GM21447 (cell line): ENCODE data around the gene JRKL.
"Not testable (repeated sequence)": the region's sequence is repeated elsewhere in the genome, so short reads cannot be mapped to it uniquely, and the experiment has no call there.

Experiments used
- ATAC-seq: cut with Tn5 transposase; IDR thresholded peaks from one replicate; pipeline ENCODE4 v1.9.1; 2021; ENCODE audit not compliant: unreplicated experiment

JRKL gene

DNA sequence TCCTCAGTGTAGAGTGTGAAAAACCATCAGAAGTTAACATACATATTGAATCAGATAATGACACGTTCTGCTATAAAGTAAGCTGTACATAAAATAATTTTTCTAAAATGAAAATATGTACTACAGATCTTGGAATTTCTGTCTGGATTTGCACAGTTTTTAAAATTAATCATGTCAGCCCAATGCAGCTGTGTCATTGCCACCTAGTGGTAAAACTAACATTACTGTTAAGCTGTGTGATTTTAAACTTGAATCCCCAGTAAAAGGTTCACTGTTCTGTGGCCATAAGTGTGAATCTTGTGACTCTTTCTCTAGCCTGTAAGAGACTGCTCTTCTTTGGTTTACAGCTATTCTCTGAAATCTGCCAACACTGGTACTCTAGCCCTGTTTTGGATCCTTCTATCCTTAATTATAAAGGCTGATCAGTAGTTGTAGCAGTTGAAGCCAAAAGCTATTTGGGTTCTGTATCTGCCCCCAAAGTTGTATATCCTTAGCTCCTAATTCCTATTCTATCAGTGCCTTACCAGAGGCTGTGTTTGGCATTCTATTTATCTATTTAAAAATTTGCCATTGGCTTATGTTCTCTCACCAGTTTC, 4.0 kb downstream of the JRKL start:
- no peak for ATAC-seq

DNA sequence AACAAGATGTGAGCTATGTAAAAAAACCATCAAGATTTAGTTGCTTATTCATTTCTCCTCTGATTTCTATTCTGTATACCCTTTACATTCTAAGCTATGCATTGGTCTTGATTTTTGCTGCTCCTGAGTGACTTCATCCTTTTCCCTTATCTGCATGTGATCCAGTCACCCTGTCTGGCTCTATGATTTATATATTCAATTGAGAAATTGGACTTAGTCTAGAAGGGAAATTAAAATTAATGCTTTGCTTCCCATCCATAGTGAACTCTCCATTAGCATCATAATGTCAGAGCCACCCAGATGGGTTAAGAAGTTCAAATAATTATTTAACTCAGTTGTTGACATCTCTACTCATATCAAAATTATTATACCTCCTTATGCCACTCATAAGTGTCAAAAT, 5.0 kb downstream of the JRKL start:
- no peak for ATAC-seq

DNA sequence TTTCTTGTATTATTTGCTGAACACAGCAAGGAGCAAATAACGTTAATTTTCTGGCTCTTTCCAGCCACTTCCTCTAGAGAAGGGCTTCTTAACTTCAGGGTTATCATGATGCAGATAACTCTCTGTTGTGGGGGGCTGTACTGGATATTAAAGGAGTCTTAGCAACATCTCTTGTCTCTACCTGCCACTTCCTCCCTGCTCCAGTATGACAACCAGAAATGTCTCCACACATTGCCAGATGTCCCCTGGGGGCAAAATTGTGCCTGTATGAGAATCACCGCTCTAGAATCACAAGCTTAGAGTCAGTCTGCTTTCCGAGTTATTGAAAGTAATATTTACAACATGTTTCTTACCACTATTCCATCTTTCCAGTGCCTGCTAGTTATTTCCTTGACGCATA, 6.8 kb downstream of the JRKL start:
- ATAC-seq, result no peak

- no peak for ATAC-seq
Observed at GRCh38 chr11:96397863-96398262, 8.1 kb downstream of the JRKL start.

DNA sequence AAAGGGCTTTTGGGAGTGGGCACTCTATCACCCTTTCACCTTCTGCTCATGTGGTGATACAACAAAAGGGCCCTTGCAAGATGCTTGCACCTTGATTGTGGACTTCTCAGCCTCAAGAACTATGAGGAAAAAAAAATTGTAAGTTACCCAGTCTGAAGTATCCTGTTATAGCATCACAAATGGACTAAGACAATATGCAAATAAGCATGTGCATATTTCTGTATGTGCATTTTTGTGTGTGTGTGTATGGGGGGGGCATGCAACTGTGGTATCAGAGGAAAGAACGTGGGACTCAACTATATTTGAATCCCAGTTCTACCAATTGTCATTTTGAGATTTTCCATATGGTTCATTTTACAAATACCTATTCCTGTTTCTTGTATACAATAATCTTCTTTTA, 10.9 kb downstream of the JRKL start:
- no peak for ATAC-seq

DNA sequence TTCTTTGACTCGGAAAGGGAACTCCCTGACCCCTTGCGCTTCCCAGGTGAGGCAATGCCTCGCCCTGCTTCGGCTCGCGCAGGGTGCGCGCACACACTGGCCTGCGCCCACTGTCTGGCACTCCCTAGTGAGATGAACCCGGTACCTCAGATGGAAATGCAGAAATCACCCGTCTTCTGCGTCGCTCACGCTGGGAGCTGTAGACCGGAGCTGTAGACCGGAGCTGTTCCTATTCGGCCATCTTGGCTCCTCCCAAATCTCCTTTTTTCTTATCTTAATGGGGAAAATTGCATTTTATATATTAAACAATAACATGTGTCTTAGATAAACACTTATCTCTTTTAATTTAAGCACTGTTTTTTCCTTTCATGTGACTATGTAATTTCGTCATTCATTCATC, 21.6 kb downstream of the JRKL start:
- ATAC-seq, result not testable (repeated sequence)

DNA sequence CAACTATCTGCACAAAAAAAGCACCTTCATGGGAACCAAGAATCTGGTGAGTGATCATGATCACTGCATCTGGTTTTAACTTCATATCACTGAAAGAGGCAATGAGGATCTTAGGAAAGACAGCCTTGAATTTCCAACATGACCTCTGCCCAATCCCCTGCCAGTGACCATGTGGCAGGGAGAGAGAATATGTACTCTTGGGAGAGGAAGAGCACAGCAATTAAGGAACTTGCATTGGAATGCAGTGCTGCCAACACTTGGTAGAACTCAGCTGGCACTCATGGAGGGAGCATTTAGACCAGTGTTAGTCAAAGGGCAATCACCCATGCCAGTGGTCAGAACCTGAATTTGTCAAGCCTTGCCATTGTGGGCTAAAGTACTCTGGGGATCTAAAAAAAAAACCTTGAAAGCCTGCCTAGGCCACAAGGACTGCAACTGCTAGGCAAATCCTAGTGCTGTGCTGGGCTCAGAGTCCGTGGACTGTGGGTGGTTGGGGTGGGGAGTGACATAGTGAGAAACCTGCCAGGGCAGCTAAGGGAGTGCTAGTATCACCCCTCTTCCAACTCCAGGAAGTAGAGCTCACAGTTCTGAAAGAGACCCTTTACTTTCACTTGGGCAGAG, 23.1 kb downstream of the JRKL start:
- no peak for ATAC-seq

GRCh38 chr11:96413408-96413807, 23.6 kb downstream of the JRKL start:
- no peak for ATAC-seq

GRCh38 chr11:96424693-96425092, 34.9 kb downstream of the JRKL start:
- no peak for ATAC-seq

DNA sequence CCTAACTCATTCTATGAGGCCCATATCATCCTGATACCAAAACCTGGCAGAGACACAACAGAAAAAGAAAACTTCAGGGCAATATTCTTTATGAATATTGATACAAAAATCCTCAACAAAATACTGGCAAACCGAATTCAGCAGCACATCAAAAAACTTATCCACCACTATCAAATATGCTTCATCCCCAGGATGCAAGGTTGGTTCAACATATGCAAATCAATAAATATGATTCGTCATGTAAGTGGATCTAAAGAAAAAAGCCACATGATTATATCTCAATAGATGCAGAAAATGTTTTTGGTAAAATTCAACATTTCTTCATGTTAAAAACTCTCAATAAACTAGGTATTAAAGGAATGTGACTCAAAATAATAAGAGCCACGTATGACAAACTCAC, 40.9 kb downstream of the JRKL start:
- ATAC-seq, result no peak

DNA sequence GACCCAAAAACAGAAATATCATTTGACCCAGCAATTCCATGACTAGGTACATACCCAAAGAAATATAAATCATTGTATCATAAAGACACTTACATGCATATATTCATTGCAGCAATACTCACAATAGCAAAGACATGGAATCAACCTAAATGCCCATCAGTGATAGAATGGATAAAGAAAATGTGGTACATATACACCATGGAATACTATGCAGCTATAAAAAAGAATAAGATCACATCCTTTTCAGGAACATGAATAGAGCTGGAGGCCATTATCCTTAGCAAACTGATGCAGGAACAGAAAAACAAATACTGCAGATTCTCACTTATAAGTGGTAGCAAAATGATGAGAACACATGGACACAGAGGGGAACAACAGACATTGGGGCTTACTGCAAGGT, 42.8 kb downstream of the JRKL start:
- ATAC-seq, result not testable (repeated sequence)
